Esophagus muscularis mucosa (tissue), 3 donors: ENCODE results near the gene S100A7.

Experiments used
- CTCF ChIP-seq, 3 experiments: fragments of 200-600 bp in 2 of 3; fragments of 450-650 bp in 1 of 3; sonication (generic) in 2 of 3; IDR thresholded peaks; one replicate each; pipeline ENCODE4 v1.5.1; 2017 to 2019; ENCODE audit warnings: antibody characterized with exemption in 3 of 3, mild to moderate bottlenecking in 2 of 3, moderate library complexity in 1 of 3
- POLR2A ChIP-seq: fragments of 450-650 bp; IDR thresholded peaks from one replicate; pipeline ENCODE4 v1.6.1; 2017; ENCODE audit warnings: antibody characterized with exemption, moderate library complexity, mild to moderate bottlenecking, low read depth

DNA sequence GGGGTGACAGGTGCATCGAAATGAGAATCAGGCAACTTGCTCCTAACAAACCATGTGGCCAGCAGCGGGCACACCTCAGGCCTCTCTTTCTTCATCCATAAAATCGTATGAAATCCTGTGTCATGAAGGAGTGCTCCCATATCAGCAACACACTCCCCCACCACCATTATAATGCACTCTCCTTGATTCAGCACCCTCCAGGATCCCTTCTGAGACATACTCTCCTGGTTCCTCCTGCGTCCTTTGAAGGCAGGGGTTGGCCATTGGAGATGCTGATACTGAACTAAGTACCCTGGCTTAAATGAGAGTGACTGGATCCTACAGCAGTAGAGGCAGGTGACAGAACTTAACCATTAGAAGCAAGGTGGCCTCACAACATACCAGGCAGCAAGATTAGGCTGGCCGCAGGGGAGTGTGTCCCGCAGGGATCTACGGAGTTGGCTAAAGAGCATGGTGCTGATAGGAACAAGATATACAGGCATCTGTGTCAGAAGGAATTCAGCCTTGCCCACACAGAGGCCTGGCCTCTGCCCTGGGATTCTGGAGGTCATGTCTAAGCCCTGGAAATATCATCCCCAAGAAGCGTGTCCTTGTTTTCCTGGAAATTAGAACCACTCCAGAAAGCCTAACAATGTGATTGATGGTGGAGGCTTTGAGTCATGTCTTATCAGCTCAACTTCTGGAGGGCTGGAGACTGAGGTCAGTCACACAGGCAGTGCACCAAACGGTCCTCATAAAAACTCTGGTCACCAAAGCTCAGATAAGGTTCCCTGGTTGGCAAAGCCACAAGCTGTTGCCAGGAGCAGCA, 27.4 kb downstream of the S100A7 start:
- TF ChIP-seq CTCF (IDR thresholded peaks at IDR 0.05) (no peak), POLR2A (no peak)
